SK-N-SH treated with all-trans-retinoic acid at 6 μM for 48 hours (cell line): Measurements from ENCODE around the gene MEGF9.

Source experiments
- ATAC-seq: fragments of 200-7000 bp; cut with Tn5 transposase; 3 replicates; pipeline ENCODE4 v1.9.1; 2020; ENCODE audit warnings: mild to moderate bottlenecking, moderate library complexity
- ARNTL ChIP-seq: fragments of 450-650 bp; formaldehyde crosslinking; IDR thresholded peaks from 2 replicates; pipeline ENCODE4 v1.5.0; 2020; ENCODE audit warnings: low read depth, mild to moderate bottlenecking, moderate library complexity, borderline replicate concordance
- BACH2 ChIP-seq: fragments of 250-450 bp; sonication (Bioruptor Pico); IDR thresholded peaks from 2 replicates; pipeline ENCODE4 v1.9.0; 2021; ENCODE audit warnings: mild to moderate bottlenecking, borderline replicate concordance
- ESRRG ChIP-seq: fragments of 250-450 bp; sonication (Bioruptor Pico); IDR thresholded peaks from 2 replicates; pipeline ENCODE4 v1.6.1; 2021; ENCODE audit warnings: mild to moderate bottlenecking
- GLIS3 ChIP-seq: fragments of 250-450 bp; sonication (Bioruptor Pico); IDR thresholded peaks from 2 replicates; pipeline ENCODE4 v1.5.0; 2020; ENCODE audit warnings: mild to moderate bottlenecking, moderate library complexity
- ISL1 ChIP-seq: fragments of 250-450 bp; sonication (Bioruptor Pico); IDR thresholded peaks from 2 replicates; pipeline ENCODE4 v2.1.2; 2022; ENCODE audit warnings: mild to moderate bottlenecking, moderate library complexity
- OSR1 ChIP-seq: fragments of 250-450 bp; sonication (Bioruptor Pico); IDR thresholded peaks from 2 replicates; pipeline ENCODE4 v1.8.0; 2022; ENCODE audit warnings: moderate library complexity, mild to moderate bottlenecking, inconsistent platforms
- PPARA ChIP-seq: fragments of 250-450 bp; sonication (Bioruptor Pico); IDR thresholded peaks from 2 replicates; pipeline ENCODE4 v1.5.0; 2020; ENCODE audit warnings: mild to moderate bottlenecking, borderline replicate concordance
- RARB ChIP-seq: fragments of 250-450 bp; sonication (Bioruptor Pico); IDR thresholded peaks from 2 replicates; pipeline ENCODE4 v1.8.0; 2021; ENCODE audit warnings: mild to moderate bottlenecking, moderate library complexity
- SNAI2 ChIP-seq: fragments of 250-450 bp; sonication (Bioruptor Pico); IDR thresholded peaks from 2 replicates; pipeline ENCODE4 v1.5.0; 2020; ENCODE audit warnings: mild to moderate bottlenecking, moderate library complexity
- TCF4 ChIP-seq: fragments of 250-450 bp; sonication (Bioruptor Pico); IDR thresholded peaks from 2 replicates; pipeline ENCODE4 v1.8.0; 2021; ENCODE audit warnings: mild to moderate bottlenecking, moderate library complexity, borderline replicate concordance
- TOX ChIP-seq: fragments of 250-450 bp; sonication (Bioruptor Pico); IDR thresholded peaks from 2 replicates; pipeline ENCODE4 v1.8.0; 2021; ENCODE audit warnings: mild to moderate bottlenecking, moderate library complexity, borderline replicate concordance
- ZFP3 ChIP-seq: fragments of 250-450 bp; sonication (Bioruptor Pico); IDR thresholded peaks from 2 replicates; pipeline ENCODE4 v1.5.0; 2020; ENCODE audit warnings: mild to moderate bottlenecking, moderate library complexity
- ZNF565 ChIP-seq: fragments of 450-650 bp; formaldehyde crosslinking; conservative IDR thresholded peaks from 2 replicates; pipeline ENCODE4 v1.5.0; 2020; ENCODE audit warnings: low read depth, mild to moderate bottlenecking, moderate library complexity
- ZNF70 ChIP-seq: fragments of 450-650 bp; formaldehyde crosslinking; IDR thresholded peaks from 2 replicates; pipeline ENCODE4 v1.5.0; 2020; ENCODE audit warnings: mild to moderate bottlenecking, moderate library complexity
- ZNF8 ChIP-seq: fragments of 450-650 bp; formaldehyde crosslinking; IDR thresholded peaks from 2 replicates; pipeline ENCODE4 v1.5.0; 2020; ENCODE audit warnings: mild to moderate bottlenecking, moderate library complexity
- TF ChIP-seq, protein P1 (sequence below): fragments of 250-450 bp; sonication (Bioruptor Pico); IDR thresholded peaks from 2 replicates; pipeline ENCODE4 v1.8.0; 2020; ENCODE audit warnings: mild to moderate bottlenecking, moderate library complexity, borderline replicate concordance
- TF ChIP-seq, protein P2 (sequence below): fragments of 250-450 bp; sonication (Bioruptor Pico); IDR thresholded peaks from 2 replicates; pipeline ENCODE4 v1.5.0; 2020; ENCODE audit warnings: mild to moderate bottlenecking, moderate library complexity
- TF ChIP-seq, protein P3 (sequence below): fragments of 250-450 bp; sonication (Bioruptor Pico); IDR thresholded peaks from 2 replicates; pipeline ENCODE4 v1.5.1; 2021; ENCODE audit warnings: mild to moderate bottlenecking, moderate library complexity
- TF ChIP-seq, protein P4 (sequence below): fragments of 250-450 bp; sonication (Bioruptor Pico); IDR thresholded peaks from 2 replicates; pipeline ENCODE4 v1.8.0; 2021; ENCODE audit warnings: low read depth, mild to moderate bottlenecking, moderate library complexity, borderline replicate concordance

The MEGF9 gene

DNA sequence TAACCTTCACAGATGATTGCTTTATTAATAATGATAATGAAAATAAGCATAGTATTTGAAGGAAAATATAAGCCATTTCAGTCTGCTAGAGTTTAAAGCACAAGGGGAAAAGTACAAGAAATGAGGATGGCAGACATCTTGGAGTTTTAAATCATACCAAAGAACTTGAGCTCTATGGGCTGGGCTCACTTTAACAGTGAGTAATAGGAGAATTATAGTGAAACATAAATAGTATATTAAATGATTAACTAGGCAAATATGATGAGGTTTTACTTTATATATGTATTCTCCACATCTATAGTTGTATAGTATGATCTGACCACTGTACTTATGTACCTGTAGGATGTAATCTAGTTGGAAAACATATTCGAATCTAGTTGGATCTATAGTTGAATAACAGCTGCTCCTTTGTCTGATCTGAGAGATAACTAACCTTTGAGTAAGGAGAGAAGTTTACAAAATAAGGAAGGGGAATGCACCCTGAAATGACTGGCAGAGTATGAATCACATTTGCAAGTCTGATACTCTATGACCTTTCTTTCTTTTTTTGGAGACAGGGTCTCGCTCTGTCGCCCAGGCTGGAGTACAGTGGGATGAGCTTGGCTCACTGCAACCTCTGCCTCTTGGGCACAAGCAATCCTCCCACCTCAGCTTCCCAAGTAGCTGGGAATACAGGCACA is 17.6 kb downstream of the MEGF9 start:
- ATAC-seq: no peak
- no peak for TF ChIP-seq ESRRG (CRISPR knock-in tag)
- TF ChIP-seq, protein P1, sequence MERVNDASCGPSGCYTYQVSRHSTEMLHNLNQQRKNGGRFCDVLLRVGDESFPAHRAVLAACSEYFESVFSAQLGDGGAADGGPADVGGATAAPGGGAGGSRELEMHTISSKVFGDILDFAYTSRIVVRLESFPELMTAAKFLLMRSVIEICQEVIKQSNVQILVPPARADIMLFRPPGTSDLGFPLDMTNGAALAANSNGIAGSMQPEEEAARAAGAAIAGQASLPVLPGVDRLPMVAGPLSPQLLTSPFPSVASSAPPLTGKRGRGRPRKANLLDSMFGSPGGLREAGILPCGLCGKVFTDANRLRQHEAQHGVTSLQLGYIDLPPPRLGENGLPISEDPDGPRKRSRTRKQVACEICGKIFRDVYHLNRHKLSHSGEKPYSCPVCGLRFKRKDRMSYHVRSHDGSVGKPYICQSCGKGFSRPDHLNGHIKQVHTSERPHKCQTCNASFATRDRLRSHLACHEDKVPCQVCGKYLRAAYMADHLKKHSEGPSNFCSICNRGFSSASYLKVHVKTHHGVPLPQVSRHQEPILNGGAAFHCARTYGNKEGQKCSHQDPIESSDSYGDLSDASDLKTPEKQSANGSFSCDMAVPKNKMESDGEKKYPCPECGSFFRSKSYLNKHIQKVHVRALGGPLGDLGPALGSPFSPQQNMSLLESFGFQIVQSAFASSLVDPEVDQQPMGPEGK (CRISPR knock-in tag): no peak
- TF ChIP-seq, protein P2, sequence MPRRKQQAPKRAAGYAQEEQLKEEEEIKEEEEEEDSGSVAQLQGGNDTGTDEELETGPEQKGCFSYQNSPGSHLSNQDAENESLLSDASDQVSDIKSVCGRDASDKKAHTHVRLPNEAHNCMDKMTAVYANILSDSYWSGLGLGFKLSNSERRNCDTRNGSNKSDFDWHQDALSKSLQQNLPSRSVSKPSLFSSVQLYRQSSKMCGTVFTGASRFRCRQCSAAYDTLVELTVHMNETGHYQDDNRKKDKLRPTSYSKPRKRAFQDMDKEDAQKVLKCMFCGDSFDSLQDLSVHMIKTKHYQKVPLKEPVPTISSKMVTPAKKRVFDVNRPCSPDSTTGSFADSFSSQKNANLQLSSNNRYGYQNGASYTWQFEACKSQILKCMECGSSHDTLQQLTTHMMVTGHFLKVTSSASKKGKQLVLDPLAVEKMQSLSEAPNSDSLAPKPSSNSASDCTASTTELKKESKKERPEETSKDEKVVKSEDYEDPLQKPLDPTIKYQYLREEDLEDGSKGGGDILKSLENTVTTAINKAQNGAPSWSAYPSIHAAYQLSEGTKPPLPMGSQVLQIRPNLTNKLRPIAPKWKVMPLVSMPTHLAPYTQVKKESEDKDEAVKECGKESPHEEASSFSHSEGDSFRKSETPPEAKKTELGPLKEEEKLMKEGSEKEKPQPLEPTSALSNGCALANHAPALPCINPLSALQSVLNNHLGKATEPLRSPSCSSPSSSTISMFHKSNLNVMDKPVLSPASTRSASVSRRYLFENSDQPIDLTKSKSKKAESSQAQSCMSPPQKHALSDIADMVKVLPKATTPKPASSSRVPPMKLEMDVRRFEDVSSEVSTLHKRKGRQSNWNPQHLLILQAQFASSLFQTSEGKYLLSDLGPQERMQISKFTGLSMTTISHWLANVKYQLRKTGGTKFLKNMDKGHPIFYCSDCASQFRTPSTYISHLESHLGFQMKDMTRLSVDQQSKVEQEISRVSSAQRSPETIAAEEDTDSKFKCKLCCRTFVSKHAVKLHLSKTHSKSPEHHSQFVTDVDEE (CRISPR knock-in tag): no peak
- TF ChIP-seq TOX (CRISPR knock-in tag): no peak
- no peak for TF ChIP-seq PPARA (CRISPR knock-in tag)
- TF ChIP-seq ZNF565: no peak
- TF ChIP-seq TCF4 (CRISPR knock-in tag): no peak
- TF ChIP-seq ZFP3 (CRISPR knock-in tag): no peak

DNA sequence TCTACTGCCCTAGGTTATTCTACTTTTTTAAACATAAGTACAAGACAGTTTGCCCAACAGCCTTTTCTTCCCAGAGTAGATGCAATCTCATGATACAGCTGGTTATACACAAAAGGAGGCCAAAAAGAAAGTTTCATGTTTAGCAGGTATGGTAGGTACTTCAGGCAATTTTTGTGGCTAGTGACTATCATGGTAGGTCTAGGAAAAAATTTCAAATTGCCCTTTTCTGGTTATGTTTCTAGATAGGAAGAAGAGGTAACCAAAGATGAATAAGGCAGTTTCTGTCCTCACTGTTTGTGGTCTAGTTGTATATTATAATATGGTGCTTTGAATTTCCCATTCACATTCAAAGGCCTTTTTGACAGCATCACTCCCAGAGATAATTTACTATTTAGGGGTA is 19.7 kb downstream of the MEGF9 start:
- no peak for ATAC-seq
- no peak for TF ChIP-seq ZFP3 (CRISPR knock-in tag)
- no peak for TF ChIP-seq ZNF565
- no peak for TF ChIP-seq OSR1 (CRISPR knock-in tag)
- TF ChIP-seq, protein P2 (CRISPR knock-in tag): no peak
- TF ChIP-seq ARNTL (CRISPR knock-in tag): no peak
- no peak for TF ChIP-seq RARB (CRISPR knock-in tag)
- TF ChIP-seq ZNF70: no peak
- TF ChIP-seq, all 23 proteins: peak for 0

DNA sequence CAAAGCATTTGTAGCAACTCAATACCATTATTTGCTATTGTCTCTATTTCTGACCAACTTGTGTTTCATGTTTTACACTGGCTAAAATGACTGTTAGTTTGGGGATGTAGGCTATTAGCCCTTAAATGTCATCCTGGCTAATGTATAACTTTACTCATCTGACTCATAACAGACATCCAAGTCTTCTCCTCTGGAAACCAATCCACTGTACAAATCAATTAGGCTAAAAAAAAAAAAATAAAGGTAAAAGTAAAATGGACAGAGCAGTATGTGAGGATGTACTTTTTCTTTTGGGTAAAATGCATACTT is 20.6 kb downstream of the MEGF9 start:
- ATAC-seq: peak; percentile 81
- no peak for TF ChIP-seq BACH2 (CRISPR knock-in tag)
- TF ChIP-seq ISL1 (CRISPR knock-in tag): peak; percentile 33; the same call in 1 of the 2 replicates
- TF ChIP-seq OSR1 (CRISPR knock-in tag): no peak
- TF ChIP-seq ZFP3 (CRISPR knock-in tag): no peak

DNA sequence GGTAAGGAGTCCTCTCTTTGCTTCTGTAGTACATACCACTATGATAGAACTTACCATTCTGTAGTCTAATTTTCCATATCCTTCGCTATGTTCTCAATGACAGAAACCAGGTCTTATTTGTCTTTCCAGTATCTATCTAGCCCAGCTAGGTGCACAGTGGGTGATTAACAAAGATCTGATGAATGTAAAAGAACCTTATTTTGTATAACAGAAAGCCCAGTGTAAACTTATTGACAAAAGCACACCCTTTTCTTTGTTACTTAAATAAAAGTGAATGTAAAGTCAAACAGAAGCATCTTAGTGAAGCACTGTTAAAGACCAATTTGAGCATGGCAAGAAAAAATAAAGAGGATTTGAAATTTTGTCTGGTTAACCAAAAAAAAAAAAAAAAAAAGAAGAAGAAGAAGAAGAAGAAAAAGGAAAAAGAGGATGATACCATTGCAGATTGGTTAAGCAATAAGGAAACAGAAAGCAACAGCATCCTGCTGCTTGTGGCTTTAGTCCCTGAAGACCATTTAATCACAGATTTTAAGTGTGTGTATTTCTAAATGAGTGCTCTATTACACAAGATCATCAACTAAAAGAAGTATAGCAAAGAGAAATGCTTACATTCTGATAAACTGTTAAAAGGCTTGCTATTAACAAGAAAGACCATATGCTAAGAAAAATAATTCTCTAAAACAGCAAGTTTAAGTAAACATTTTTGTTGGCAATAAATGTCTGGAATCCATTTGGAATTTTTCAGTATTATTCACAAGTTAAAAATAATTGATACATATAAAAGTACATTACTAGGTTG is 21.2 kb downstream of the MEGF9 start:
- ATAC-seq: peak; percentile 12; the same call in 1 of the 3 replicates
- TF ChIP-seq ZNF70 (no peak), TOX (CRISPR knock-in tag) (no peak), SNAI2 (CRISPR knock-in tag) (no peak), ZNF8 (CRISPR knock-in tag) (no peak), ARNTL (CRISPR knock-in tag) (no peak), RARB (CRISPR knock-in tag) (no peak), OSR1 (CRISPR knock-in tag) (no peak), GLIS3 (no peak), ISL1 (CRISPR knock-in tag) (no peak), ZFP3 (CRISPR knock-in tag) (no peak)
- TF ChIP-seq, protein P3, sequence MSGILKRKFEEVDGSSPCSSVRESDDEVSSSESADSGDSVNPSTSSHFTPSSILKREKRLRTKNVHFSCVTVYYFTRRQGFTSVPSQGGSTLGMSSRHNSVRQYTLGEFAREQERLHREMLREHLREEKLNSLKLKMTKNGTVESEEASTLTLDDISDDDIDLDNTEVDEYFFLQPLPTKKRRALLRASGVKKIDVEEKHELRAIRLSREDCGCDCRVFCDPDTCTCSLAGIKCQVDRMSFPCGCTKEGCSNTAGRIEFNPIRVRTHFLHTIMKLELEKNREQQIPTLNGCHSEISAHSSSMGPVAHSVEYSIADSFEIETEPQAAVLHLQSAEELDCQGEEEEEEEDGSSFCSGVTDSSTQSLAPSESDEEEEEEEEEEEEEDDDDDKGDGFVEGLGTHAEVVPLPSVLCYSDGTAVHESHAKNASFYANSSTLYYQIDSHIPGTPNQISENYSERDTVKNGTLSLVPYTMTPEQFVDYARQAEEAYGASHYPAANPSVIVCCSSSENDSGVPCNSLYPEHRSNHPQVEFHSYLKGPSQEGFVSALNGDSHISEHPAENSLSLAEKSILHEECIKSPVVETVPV: no peak
- TF ChIP-seq, protein P2 (CRISPR knock-in tag): no peak
- TF ChIP-seq, protein P4, sequence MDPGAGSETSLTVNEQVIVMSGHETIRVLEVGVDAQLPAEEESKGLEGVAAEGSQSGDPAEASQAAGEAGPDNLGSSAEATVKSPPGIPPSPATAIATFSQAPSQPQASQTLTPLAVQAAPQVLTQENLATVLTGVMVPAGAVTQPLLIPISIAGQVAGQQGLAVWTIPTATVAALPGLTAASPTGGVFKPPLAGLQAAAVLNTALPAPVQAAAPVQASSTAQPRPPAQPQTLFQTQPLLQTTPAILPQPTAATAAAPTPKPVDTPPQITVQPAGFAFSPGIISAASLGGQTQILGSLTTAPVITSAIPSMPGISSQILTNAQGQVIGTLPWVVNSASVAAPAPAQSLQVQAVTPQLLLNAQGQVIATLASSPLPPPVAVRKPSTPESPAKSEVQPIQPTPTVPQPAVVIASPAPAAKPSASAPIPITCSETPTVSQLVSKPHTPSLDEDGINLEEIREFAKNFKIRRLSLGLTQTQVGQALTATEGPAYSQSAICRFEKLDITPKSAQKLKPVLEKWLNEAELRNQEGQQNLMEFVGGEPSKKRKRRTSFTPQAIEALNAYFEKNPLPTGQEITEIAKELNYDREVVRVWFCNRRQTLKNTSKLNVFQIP: no peak
